Measurements from ENCODE around the gene RAD51AP2.

The RAD51AP2 gene

GRCh38 chr2:17515652-17516051 lies 2.6 kb downstream of the RAD51AP2 start:
- DNase-seq (ENCODE audit: low read depth in 1 of 2, low spot score in 1 of 2) = no peak
- no peak overlapping the region for H3K27ac ChIP-seq (replicated peaks)
- H3K4me3 ChIP-seq (replicated peaks; ENCODE audit: insufficient read depth, low read length) = no peak overlapping the region
- peaks cover 19% of the 10 kb centered on the region for H3K27me3 ChIP-seq (ENCODE audit: insufficient read depth, poor library complexity, severe bottlenecking)
- TF ChIP-seq REST (IDR thresholded peaks at IDR 0.05; ENCODE audit: insufficient replicate concordance, low read depth) (no peak), SPI1 (IDR thresholded peaks at IDR 0.05; ENCODE audit: borderline replicate concordance, low read depth) (no peak), GABPA (IDR thresholded peaks at IDR 0.05; ENCODE audit: low read depth) (no peak), POLR2AphosphoS5 (IDR thresholded peaks at IDR 0.05; ENCODE audit: low read depth) (no peak)
- TF ChIP-seq, protein P1, sequence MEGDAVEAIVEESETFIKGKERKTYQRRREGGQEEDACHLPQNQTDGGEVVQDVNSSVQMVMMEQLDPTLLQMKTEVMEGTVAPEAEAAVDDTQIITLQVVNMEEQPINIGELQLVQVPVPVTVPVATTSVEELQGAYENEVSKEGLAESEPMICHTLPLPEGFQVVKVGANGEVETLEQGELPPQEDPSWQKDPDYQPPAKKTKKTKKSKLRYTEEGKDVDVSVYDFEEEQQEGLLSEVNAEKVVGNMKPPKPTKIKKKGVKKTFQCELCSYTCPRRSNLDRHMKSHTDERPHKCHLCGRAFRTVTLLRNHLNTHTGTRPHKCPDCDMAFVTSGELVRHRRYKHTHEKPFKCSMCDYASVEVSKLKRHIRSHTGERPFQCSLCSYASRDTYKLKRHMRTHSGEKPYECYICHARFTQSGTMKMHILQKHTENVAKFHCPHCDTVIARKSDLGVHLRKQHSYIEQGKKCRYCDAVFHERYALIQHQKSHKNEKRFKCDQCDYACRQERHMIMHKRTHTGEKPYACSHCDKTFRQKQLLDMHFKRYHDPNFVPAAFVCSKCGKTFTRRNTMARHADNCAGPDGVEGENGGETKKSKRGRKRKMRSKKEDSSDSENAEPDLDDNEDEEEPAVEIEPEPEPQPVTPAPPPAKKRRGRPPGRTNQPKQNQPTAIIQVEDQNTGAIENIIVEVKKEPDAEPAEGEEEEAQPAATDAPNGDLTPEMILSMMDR (IDR thresholded peaks at IDR 0.05; ENCODE audit: insufficient read depth, low read length) = no peak

GRCh38 chr2:17506736-17507616 lies 11.3 kb downstream of the RAD51AP2 start:
- TF ChIP-seq SPI1 (IDR thresholded peaks at IDR 0.05; ENCODE audit: borderline replicate concordance, low read depth) (no peak), POLR2AphosphoS5 (IDR thresholded peaks at IDR 0.05; ENCODE audit: low read depth) (no peak), REST (IDR thresholded peaks at IDR 0.05; ENCODE audit: insufficient replicate concordance, low read depth) (no peak), GABPA (IDR thresholded peaks at IDR 0.05; ENCODE audit: low read depth) (no peak)
- TF ChIP-seq, protein P1 (IDR thresholded peaks at IDR 0.05; ENCODE audit: insufficient read depth, low read length) = no peak
- Histone ChIP-seq H3K27ac (replicated peaks) (no peak overlapping the region), H3K27me3 (ENCODE audit: insufficient read depth, poor library complexity, severe bottlenecking) (peaks cover 3% of the 10 kb centered on the region), H3K4me3 (replicated peaks; ENCODE audit: insufficient read depth, low read length) (no peak overlapping the region)
- no peak for DNase-seq (ENCODE audit: low read depth in 1 of 2, low spot score in 1 of 2)

DNA sequence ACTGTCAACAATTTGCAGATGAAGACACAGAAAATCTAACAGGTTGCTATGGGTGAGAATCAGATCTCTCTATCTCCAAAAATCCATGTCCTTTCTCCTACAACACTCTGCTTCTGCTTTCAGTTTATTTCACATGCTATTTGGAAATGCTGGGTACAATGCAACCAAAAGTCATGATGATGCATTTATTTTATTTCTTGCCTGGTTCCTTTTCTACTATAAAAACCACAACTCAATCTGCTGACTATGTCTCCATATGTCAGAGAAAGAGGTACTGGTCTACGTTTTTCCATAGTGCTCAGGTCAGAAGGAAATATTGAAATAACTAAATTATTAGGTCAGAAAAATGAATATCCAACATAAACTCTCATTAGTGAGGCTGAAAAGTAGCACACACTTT lies 20.5 kb downstream of the RAD51AP2 start:
- TF ChIP-seq GABPA (IDR thresholded peaks at IDR 0.05; ENCODE audit: low read depth) (no peak), REST (IDR thresholded peaks at IDR 0.05; ENCODE audit: insufficient replicate concordance, low read depth) (no peak), SPI1 (IDR thresholded peaks at IDR 0.05; ENCODE audit: borderline replicate concordance, low read depth) (no peak), POLR2AphosphoS5 (IDR thresholded peaks at IDR 0.05; ENCODE audit: low read depth) (no peak)
- TF ChIP-seq, protein P1 (IDR thresholded peaks at IDR 0.05; ENCODE audit: insufficient read depth, low read length) = no peak

More for the DNA sequence above, 20.5 kb downstream of the RAD51AP2 start:
- H3K4me3 ChIP-seq (replicated peaks; ENCODE audit: insufficient read depth, low read length) = no peak overlapping the region
- no peak overlapping the region for H3K27ac ChIP-seq (replicated peaks)
- DNase-seq (ENCODE audit: low read depth in 1 of 2, low spot score in 1 of 2) = no peak
- peaks cover 5% of the 10 kb centered on the region for H3K27me3 ChIP-seq (ENCODE audit: insufficient read depth, poor library complexity, severe bottlenecking)

Measured in HL-60 (cell line).